ENCODE results near the gene FAM180A. TPM values are rescaled to one million over a fixed set of nuclear protein-coding genes. Genes with fewer than 3 reads are reported as not detected.
"Not testable (repeated sequence)": the region's sequence is repeated elsewhere in the genome, so short reads cannot be mapped to it uniquely, and the experiment has no call there.

Gene FAM180A
- not detected for polyA plus RNA-seq (ENCODE audit: insufficient read length)

DNA sequence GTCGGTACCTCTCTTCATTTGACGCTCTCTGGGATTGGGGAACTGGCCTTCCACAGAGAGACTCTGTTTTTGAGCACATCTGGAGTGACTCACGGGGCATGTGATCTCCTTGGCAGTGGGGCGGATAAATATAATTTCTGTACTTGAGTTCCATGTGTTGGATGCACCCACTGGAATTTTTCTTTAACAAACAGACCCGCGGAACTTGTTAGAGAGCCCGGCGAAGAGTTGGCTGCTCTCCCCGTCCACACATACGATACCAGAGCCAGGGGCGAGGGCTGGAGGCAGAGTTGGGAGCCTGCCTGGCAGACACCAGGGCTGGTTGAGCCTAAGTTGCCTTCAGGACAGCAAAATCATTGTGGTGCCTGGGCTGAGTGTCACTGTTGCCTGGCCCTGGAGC lies at the start of gene FAM180A:
Gene FAM180A (minus strand): TSS at position 44 of the 400 bp plus-strand sequence. CDS start 233 bp downstream, outside the sequence.
- DNase-seq, result peak; percentile 80

DNA sequence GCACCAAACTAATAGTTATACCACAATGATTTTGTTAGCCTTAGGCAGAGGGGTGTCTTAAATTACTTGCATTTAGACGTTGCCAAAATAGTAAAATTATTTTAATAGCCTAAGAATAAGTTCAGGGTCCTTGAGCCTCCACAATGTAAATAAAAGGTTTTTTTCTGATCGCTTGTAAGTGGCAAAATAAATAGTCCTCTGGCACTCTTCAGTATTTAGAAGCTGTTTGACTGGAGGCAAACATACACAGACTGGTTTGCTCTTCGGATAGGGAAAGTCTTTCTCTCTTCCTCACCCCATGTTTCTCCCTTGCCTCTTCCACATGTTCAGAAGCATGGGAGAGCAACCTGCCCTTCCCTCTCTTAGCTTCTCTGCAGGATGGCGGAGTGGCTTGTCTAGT lies 49.5 kb upstream of the FAM180A start:
- no peak for DNase-seq

DNA sequence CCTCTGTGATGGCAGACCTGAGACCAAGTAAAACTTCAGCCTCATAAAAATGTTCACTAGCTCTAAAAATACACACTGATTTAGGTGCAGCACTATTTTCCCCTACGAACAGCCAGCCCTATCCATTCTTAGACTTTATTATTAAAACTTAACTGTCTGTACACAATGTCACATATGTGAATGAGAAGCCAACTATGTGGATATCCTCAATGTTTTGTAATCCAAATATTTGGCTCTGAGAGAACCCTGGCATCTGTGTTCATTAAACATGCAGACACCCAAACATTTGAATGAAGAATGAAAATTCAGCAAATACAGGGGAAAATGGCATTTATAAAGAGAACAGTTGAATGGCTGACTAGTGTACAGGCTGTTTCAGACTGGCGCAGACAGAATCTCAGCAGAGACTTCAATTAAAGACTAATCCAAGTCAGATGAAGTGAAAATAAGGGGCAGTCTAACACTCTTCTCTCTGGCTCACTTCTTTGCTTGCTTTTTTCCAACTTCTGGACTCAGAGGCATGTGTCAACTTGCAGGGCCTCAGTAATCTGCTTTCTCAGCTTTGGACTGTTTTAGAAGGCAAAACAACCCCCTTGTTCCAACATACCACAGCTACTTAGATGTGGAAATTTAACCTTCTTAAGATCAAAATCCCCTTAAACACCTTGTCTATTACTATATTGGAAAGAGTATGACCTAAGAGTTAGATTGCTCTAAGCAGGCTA lies 47.4 kb upstream of the FAM180A start:
- peak; percentile 26 for DNase-seq

DNA sequence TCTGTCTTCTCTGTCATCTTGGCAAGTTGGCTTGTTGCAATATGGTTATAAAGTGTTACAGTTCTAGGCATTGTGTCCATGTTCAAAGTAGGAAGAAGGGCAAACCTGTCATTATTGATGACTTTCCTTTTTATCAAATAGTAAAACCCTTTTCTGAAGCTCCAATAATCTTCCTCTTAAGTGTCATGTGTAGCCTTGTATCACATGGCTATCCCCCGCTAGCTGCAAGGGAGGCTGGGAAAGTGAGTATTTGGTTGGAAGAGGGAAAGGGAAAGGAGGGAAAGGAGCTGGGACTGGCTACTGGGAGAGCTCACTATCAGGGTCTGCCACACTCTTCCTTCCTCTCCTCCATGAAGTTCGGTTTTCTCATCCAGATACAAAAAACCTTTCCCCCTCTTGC lies 45.2 kb upstream of the FAM180A start:
- no peak for DNase-seq

DNA sequence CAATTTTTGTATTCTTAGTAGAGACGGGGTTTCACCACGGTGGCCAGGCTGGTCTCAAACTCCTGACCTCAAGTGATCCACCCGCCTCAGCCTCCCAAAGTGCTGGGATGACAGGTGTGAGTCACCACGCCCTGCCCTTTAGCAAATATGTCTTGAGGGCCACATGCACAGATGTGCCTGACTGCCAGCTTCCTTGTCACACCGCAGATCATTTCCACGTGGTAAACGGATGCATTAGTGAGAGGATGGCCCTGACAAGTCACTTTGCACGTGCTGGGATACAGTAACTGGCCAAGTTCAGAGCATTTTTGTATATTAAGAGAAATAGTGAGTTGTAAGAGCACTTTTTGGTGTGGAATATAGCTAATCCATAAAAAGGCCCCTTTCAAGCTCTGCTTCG lies 44.3 kb upstream of the FAM180A start:
- DNase-seq, result no peak

DNA sequence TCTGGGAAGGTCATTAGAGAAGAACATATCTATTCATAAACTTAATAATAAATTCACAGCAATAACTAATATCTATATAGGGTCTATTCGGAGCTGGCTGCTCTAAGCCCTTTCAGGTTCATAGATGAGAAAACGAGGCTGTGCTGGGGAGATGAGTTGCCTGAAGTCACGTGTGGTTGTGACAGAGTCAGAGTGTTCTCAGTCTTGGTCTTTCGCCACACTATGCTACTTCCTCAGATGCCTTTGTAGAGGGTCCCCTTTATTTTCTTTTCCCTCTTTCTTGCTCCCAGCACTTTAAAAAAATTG lies 43.7 kb upstream of the FAM180A start:
- DNase-seq, result peak; percentile 57

DNA sequence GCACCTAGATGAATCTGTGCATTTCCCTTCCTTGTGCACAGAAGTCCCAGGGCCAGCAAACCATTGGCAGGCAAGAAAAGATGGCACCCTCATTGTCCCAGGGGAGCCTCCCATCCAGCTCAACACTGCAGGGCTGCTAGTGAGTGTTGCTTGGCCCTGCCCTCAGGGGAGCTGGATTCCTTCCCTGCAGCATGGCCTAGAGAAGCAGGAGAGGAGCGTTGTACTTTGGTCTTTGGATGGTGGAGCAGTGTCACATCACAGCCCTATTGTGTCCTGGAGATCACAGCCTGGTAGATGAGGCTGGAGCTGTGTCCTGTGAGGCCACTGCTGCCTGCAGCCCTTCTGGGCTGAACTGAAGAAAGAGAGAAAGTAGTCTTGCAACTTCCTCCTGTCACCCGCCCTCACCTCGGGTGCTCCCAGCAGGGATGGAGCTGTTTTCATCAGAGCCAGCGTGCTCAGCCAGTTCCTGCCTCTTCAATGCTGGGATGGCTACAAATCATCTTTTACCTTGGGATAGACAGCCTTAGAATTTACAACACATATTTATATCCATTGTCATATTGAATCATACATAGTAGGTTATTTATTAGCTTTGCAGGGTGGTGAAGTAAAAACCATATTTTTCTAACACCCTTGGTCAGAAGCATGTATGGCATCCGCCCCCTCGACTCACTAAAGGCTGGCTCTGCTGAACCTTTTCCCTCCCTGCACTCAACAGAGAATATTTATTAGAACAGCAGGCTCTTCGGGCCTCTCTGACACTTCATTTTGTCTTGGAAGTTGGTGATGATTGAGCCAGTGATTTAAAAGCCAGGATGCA lies 43.1 kb upstream of the FAM180A start:
- no peak for DNase-seq

DNA sequence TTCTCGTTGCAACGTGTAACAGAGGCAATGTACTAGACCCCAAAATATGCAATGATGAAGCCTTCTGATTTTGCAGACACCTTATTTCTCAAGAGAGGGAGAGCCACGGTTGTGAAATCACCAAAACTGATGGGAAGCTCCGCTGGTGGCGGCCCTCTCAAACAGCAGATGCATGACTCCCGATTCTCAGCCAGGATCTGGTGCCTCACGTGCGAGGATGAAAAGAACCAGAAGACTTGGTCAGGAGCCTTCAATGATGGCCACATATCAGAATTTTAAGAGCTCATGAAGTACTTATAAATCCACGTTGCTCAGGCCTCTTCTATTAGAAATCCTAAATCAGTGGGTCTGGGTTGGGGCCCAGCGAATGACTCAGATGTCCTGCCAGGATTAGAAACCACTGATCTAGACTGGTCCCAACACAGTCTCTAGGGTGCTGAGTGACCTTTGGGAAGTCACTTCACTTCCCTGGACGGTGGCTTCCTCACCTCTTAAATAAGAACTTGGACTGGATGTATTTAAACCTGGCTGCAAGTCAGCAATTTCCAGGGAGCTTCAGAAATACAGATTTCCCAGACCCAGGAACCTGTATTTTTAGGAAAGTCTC lies 41.9 kb upstream of the FAM180A start:
- DNase-seq, result no peak

DNA sequence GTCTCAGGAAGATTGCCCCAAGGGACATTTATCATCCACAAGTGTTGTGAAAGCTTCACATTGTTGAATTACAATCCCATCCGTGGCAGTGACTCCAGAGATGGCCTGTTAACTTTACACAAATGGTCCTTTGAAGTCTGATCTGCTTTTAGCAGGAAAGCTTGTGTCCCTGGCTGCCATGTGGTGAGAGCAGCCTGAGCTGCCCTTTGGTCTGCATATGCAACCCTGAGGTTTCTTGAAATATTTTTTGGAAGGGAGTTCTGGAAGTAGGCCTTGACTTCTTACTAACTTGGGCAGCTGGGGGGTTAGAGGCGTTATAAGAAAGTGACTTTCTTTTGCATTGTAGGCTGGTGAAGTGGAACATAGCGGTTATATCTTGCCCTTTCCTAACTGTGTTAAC lies 41.3 kb upstream of the FAM180A start:
- DNase-seq, result no peak

DNA sequence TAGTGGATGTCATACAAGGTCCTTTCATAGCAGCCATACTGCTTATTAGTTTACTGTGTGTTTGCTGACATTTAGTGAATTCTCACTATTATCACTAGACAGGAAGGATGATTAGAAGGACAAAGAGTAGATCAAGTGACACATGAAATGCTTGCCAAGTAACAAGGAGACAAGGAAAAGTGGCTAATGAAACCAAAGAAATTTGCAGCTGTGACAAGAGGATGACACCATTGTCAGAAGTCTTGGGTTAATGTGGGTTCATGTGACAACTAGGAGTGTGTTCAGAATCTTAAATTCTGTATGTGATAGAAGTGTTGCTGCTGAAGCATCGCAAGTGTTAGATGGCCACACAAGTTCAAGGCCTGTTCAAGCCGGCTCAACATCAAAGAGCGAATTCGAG lies 40.8 kb upstream of the FAM180A start:
- DNase-seq, result no peak

DNA sequence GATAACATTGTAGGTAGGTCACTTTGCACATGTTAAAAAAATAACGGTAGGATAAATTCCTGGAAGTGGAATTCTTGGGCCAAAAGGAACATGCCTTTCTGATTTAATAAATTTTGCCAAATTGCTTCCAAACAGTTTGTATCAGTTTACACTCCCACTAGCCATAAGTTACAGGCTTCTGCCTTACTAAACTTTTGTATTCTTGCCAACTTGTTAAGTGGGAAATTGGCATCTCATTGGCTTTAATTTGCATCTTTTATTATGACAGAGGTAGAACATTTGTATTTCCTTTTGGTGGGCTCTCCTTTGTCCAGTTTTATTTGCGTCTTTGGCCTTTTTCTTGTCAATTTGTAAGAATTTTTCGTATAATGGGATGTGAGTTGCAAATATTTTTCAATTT lies 38.3 kb upstream of the FAM180A start:
- DNase-seq, result no peak

DNA sequence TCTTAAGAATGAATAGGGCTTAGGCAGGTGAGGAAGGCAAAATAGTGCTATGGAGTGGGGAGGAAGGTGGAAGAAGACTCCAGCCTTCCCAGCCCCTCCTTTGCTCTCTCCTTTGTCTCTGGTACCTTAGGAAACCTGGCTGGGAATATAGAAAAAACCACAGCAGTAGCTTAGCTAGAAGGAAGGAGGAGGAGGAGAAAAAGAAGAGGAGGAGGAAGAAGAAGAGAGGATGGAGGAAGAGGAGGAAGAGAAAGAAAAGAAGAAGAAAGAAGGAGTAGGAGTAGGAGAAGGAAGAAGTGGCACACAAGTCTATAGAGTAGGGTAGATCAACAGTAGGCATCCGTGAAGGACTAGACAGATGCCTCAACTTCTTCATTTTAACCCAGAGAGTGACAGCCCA lies 36.5 kb upstream of the FAM180A start:
- DNase-seq, result no peak

DNA sequence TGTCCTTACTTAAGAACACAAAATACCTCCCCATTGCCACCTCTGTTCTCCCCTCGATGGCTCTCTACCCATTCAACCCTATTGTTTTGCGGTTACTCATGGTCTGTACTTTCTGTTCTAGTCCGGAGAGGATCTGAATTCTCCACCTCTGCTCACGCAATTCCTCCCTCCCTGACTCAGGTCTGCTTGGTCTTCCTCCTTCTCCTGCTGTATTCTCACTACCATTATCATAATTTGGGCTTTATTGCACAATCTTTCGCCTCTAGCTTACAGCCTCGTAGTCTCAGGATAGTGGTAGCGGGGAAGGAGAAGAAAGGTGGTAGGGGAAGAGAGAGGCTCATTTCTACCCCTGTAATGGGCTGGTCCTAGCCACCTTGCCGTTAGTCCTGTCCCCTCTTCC lies 35.4 kb upstream of the FAM180A start:
- DNase-seq, result no peak

DNA sequence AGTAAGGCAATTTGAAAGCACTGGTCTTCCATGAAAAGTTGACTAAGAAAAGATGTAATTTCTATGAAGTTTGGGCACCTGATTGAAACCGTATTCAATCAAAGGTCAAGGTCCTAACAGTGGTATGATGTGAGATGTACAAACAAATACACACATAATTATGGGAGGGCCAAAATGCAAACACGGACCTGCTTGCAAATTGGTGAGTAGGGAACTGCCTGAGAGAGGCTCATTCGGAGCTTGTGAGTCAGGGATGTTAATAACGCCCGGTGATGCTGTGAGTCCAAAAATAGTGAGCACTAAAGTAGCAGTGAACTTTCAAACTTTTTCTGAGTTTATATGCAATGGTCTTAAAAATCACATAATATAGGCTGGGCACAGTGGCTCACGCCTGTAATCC lies 34.2 kb upstream of the FAM180A start:
- no peak for DNase-seq

DNA sequence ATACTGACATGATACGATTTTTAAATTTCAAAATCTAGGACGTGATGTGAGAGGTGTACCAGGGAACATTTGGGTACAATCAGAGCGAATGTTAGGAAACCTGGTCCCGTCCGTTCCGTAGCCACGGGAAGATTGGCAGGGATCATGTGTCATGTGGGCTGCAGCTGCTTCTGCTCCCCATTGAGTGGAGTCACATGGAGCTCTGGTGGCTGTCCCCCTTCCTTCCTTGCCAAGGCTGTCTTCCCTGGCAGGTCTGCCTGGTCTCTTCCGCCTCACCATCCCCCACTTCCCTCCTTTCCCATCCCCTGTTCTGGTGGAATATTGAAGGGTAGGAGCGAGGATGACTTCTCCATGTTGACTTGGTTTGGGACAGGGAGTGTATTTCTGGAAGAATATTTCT lies 33.8 kb upstream of the FAM180A start:
- DNase-seq, result no peak

DNA sequence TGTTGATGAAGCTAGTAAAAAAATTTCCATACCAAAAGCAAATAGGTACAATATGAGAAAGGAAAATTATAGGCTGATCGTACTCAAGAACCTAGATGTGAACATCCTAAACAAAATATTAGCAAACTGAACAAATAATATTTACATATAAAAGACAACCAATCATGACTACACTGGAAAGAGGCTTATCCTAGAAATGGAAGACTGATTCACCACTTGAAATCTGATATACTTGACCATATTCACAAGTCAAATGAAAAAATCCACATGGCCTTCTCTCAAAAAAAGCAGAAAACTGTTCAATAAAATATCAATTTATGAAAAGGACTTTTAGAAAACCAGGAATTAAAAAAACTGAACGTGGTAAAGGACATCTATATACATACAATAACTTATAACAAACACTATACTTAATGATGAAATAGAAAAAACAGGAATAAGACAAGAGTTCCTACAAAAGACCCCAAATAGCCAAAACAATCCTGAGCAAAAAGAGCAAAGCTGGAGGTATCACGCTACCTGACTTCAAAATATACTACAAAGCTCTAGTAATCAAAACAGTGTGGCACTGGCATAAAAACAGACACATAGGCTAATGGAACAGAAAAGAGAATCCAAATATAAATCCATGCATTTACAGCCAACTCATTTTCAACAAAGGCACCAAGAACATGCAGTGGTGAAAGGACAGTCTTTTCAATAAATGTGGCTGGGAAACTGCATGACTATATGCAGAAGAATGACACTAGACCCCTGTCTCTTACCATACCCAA lies 29.2 kb upstream of the FAM180A start:
- DNase-seq, result no peak

DNA sequence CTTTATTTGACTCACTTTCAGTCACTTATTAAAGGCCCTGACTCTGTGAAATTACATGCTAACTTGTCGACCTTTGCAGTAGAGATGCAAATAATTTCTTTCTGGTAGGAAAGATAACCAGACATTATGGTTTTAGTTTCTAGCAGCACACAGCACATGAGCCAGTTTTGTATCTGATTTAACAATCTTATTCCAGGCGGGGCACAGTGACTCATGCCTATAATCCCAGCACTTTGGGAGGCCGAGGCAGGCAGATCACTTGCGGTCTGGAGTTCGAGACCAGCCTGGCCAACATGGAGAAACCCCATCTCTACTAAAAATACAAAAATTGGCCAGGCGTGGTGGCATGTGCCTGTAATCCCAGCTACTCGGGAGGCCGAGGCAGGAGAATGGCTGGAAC lies 27.3 kb upstream of the FAM180A start:
- not testable (repeated sequence) for DNase-seq

DNA sequence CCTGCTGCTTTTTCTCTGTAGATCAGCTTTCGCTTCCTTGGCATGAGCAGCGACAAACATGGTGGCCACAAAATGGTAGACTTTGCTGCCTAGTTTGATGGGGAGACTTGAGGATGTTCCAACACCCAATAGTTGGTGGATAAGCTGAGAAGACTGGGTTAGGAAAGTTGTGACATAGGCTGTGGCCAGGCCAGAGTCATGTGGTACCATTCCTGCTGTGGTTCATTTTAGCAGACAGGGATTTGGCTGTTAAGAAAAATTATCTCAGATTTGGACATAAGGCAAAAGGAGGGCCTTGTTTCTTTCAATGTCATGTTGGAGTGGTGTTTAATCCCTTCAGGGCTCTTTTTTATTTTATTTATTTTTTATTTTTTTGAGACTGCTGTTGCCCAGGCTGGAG lies 26.6 kb upstream of the FAM180A start:
- no peak for DNase-seq

DNA sequence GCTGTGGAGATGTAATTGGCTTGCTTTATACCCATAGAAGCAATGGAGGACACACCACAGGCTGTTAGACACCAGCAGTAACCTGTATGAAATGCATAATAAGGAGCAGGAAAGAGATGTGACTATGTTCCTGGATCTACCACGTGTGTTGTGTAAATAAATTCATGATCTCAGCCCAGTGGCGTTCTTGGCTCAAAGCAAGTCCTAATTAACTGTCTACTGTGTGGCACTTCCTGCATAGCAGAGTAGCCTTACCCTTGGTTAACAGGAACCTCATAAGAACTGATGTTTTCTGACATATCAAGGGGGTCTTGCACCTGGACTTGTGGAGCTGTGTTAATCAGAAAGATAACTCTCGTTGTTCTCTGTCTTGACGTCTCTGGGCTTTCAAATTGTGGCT lies 25.7 kb upstream of the FAM180A start:
- no peak for DNase-seq

DNA sequence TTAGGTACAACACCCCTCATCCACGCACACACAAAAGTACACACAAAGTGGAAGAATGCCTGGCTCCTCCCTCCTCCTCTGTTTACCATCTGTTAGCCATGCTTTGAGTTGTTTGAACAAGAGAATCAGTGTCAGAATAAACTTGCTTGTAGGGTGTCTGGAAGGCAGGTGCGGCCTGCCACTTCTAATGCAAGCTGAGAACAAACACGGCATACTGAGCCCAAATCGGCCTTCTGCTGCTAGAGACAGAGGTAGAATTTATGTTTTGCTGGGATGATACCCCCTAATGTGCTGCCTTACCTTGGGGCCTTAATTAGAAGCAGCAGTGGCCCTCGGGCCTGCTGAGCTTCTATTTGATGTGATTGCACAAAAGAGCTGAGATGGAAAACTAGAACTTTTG lies 24.9 kb upstream of the FAM180A start:
- no peak for DNase-seq

DNA sequence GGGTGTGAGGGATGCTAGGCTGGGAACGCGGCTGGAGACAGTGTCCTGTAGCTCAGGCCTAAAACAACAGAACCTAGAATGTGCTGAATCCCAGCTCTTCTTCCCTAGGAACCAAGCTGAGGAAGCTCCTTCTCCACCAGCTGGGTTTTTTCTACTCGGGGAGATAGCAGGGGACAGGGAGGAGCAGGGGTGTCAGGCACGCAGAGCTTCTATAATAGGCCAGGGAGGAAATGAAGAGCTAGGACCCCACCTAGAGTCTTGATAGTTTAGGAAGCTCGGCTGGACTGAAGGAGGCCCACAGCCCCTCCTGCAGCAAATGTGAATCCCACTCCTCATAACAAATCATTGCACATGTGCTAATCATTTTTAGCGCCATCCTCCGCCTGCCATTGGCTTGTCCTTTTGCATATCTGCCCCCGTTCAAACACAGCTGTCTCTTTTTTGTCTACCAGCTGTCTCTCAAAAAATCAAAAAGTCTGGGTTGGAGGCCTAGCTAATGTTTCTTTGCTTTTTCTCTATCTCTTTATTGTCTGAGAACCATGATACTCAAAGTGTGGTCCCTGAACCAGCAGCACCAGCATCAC lies 24.1 kb upstream of the FAM180A start:
- no peak for DNase-seq

DNA sequence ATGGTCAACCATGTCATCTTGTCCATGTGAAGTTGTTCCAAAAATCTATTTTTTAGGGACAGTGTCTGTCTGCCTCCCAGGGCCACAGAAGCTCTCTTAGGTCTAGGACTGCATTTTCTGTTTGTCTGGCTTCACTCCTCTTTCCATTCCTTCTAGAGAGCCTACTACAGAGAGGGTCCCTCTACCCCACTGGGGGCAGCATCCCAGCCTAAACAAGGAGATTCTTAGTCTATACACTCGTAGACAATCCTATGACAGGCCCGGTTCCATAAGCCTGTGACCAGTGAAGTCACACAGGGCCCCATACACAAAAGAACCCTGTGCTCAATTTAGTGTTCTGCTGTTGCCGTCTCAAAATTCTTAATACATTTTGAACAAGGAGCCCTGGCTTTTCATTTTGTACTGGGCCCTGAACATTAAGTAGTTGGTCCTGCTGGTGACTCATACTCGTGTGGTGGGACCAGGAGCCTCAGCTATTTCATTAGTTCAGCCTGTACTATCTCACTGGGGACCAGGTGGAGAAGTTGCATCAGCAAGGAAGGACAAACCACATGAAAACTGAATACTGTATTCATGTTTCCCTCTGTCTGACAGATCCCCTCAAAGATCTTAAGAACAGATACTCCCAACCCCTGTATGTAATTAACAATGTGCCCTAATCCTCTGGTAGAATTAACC lies 23.5 kb upstream of the FAM180A start:
- DNase-seq, result no peak
